ENCODE results near the gene HIVEP3.

HIVEP3 gene

GRCh38 chr1:41738475-41738874 is 180.2 kb downstream of the HIVEP3 start:
- Histone ChIP-seq H3F3A (ENCODE audit: low read depth) (no peaks in the 10 kb centered on the region), H3K27me3 (ENCODE audit: insufficient read depth, low read length, poor library complexity, severe bottlenecking) (no peaks in the 10 kb centered on the region), H3K79me2 (ENCODE audit: insufficient read depth, low read length) (no peaks in the 10 kb centered on the region), H3K9me2 (replicated peaks; ENCODE audit: low read depth, low read length) (no peaks in the 10 kb centered on the region), H3K4me3 (ENCODE audit: low read length, poor library complexity, severe bottlenecking) (no peak overlapping the region), H3K36me3 (ENCODE audit: insufficient read depth, low read length) (no peaks in the 10 kb centered on the region), H3K9me3 (ENCODE audit: insufficient read depth, low read depth, low read length) (no peaks in the 10 kb centered on the region), H4K20me1 (ENCODE audit: insufficient read depth, low read length, poor library complexity, severe bottlenecking) (no peaks in the 10 kb centered on the region), H3K9ac (ENCODE audit: low read depth, low read length, poor library complexity, severe bottlenecking) (no peak overlapping the region), H3K4me2 (ENCODE audit: low read depth, low read length, poor library complexity, severe bottlenecking) (no peak overlapping the region), H2AFZ (ENCODE audit: low read length) (no peak overlapping the region), H3K4me1 (ENCODE audit: insufficient read depth, low read length, poor library complexity, severe bottlenecking) (peaks cover 22% of the 10 kb centered on the region)
- TF ChIP-seq EZH2phosphoT487 (IDR thresholded peaks at IDR 0.05; ENCODE audit: borderline replicate concordance) (no peak), CTCF (conservative IDR thresholded peaks at IDR 0.05; ENCODE audit: low read length) (no peak)

GRCh38 chr1:41738006-41738405 is 180.7 kb downstream of the HIVEP3 start:
- H3K9me2 ChIP-seq (replicated peaks; ENCODE audit: low read depth, low read length): no peaks in the 10 kb centered on the region
- no peaks in the 10 kb centered on the region for H3K79me2 ChIP-seq (ENCODE audit: insufficient read depth, low read length)
- H3K9ac ChIP-seq (ENCODE audit: low read depth, low read length, poor library complexity, severe bottlenecking): no peak overlapping the region
- no peak overlapping the region for H2AFZ ChIP-seq (ENCODE audit: low read length)
- TF ChIP-seq CTCF (conservative IDR thresholded peaks at IDR 0.05; ENCODE audit: low read length) (no peak), EZH2phosphoT487 (IDR thresholded peaks at IDR 0.05; ENCODE audit: borderline replicate concordance) (no peak)
- H3K9me3 ChIP-seq (ENCODE audit: insufficient read depth, low read depth, low read length): no peaks in the 10 kb centered on the region
- no peaks in the 10 kb centered on the region for H3K27me3 ChIP-seq (ENCODE audit: insufficient read depth, low read length, poor library complexity, severe bottlenecking)
- no peaks in the 10 kb centered on the region for H4K20me1 ChIP-seq (ENCODE audit: insufficient read depth, low read length, poor library complexity, severe bottlenecking)
- no peak overlapping the region for H3K4me3 ChIP-seq (ENCODE audit: low read length, poor library complexity, severe bottlenecking)
- no peak overlapping the region for H3K4me2 ChIP-seq (ENCODE audit: low read depth, low read length, poor library complexity, severe bottlenecking)
- no peaks in the 10 kb centered on the region for H3K36me3 ChIP-seq (ENCODE audit: insufficient read depth, low read length)
- peaks cover 22% of the 10 kb centered on the region for H3K4me1 ChIP-seq (ENCODE audit: insufficient read depth, low read length, poor library complexity, severe bottlenecking)
- H3F3A ChIP-seq (ENCODE audit: low read depth): no peaks in the 10 kb centered on the region

GRCh38 chr1:41735631-41736260 is 183.0 kb downstream of the HIVEP3 start:
- Histone ChIP-seq H3K9ac (ENCODE audit: low read depth, low read length, poor library complexity, severe bottlenecking) (no peak overlapping the region), H3K4me3 (ENCODE audit: low read length, poor library complexity, severe bottlenecking) (no peak overlapping the region), H4K20me1 (ENCODE audit: insufficient read depth, low read length, poor library complexity, severe bottlenecking) (no peaks in the 10 kb centered on the region), H3K4me1 (ENCODE audit: insufficient read depth, low read length, poor library complexity, severe bottlenecking) (peaks cover 12% of the 10 kb centered on the region), H3K36me3 (ENCODE audit: insufficient read depth, low read length) (no peaks in the 10 kb centered on the region), H3K27me3 (ENCODE audit: insufficient read depth, low read length, poor library complexity, severe bottlenecking) (no peaks in the 10 kb centered on the region), H3K9me2 (replicated peaks; ENCODE audit: low read depth, low read length) (no peaks in the 10 kb centered on the region), H3K79me2 (ENCODE audit: insufficient read depth, low read length) (no peaks in the 10 kb centered on the region), H3F3A (ENCODE audit: low read depth) (no peaks in the 10 kb centered on the region), H3K9me3 (ENCODE audit: insufficient read depth, low read depth, low read length) (no peaks in the 10 kb centered on the region), H2AFZ (ENCODE audit: low read length) (no peak overlapping the region), H3K4me2 (ENCODE audit: low read depth, low read length, poor library complexity, severe bottlenecking) (no peak overlapping the region)
- TF ChIP-seq EZH2phosphoT487 (IDR thresholded peaks at IDR 0.05; ENCODE audit: borderline replicate concordance): no peak
- TF ChIP-seq CTCF (conservative IDR thresholded peaks at IDR 0.05; ENCODE audit: low read length): no peak

Data from Loucy (cell line).